ENCODE results near the gene SRP14. TPM values are rescaled to one million over a fixed set of nuclear protein-coding genes. Genes with fewer than 3 reads are reported as not detected.

The SRP14 gene
- total RNA-seq, 1 donor from 2014 or later = 196 TPM

GRCh38 chr15:40084650-40085049, 45.7 kb upstream of the SRP14 start:
- DNase-seq (ENCODE audit: extremely low spot score, unreplicated experiment) = no peak
- no peaks in the 10 kb centered on the region for H3K9me3 Mint-ChIP-seq (ENCODE audit: unreplicated experiment)
- no peak for TF ChIP-seq CTCF (IDR thresholded peaks at IDR 0.05)
- H3K27me3 Mint-ChIP-seq (ENCODE audit: unreplicated experiment) = no peaks in the 10 kb centered on the region
- H3K36me3 Mint-ChIP-seq (ENCODE audit: unreplicated experiment) = peaks cover 5% of the 10 kb centered on the region
- H3K4me1 Mint-ChIP-seq (ENCODE audit: unreplicated experiment) = peaks cover 76% of the 10 kb centered on the region
- H3K27ac Mint-ChIP-seq (ENCODE audit: unreplicated experiment) = no peak overlapping the region
- H3K4me3 Mint-ChIP-seq (ENCODE audit: unreplicated experiment) = no peak overlapping the region

- Mint-ChIP-seq H3K4me3 (ENCODE audit: unreplicated experiment) (peak overlapping the region; percentile 62), H3K27ac (ENCODE audit: unreplicated experiment) (peak overlapping the region; percentile 88), H3K27me3 (ENCODE audit: unreplicated experiment) (no peaks in the 10 kb centered on the region), H3K9me3 (ENCODE audit: unreplicated experiment) (no peaks in the 10 kb centered on the region), H3K4me1 (ENCODE audit: unreplicated experiment) (peaks cover 56% of the 10 kb centered on the region), H3K36me3 (ENCODE audit: unreplicated experiment) (no peaks in the 10 kb centered on the region)
- TF ChIP-seq CTCF (IDR thresholded peaks at IDR 0.05) = no peak
- DNase-seq (ENCODE audit: extremely low spot score, unreplicated experiment) = no peak
These were observed 43.4 kb upstream of the SRP14 start for GRCh38 chr15:40082195-40082883.

DNA sequence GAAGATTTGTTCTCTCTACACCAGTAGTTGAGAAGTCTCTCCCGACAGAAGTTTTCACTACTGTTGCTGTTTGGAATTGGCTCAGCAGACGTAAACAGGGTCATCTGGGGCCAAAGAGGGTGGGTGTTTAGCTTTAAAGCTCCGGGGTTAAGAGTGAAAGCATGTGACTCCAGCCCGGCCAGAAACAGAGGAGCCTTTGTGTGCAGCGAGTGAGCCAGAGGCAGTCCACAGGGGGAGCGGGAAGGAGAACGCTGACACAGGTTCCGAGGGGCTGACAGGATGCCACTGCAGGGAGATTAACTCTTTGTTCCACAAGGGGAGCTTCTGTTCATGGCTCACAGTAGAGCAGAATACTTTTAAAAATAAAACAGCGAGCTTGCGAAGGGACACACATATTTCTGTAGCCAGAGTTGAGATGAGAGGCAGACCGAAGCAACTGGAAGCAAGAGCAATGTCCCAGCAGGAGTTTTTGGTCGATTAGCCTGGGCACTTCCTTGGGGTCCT, 42.8 kb upstream of the SRP14 start:
- Mint-ChIP-seq H3K4me1 (ENCODE audit: unreplicated experiment) (peaks cover 50% of the 10 kb centered on the region), H3K9me3 (ENCODE audit: unreplicated experiment) (no peaks in the 10 kb centered on the region)

DNA sequence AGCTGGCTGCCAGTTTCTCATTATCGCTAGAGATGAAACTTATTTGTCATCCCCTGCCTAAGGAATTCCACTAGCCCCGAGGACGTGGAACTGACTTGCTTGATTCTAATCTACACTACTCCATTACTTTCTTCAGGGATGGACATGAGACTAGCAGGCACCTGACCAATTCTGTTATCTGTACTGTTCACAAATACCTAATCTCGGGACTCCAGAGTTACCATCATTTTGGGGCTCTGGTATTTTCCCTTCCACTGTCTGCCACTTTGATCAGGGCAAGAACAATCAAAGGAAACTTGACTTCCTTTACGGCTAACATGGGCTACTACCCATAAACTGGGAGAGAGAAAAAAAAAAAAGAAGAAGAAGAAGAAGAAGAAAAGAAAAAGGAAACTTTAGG, 41.9 kb upstream of the SRP14 start:
- Mint-ChIP-seq H3K27ac (ENCODE audit: unreplicated experiment) (peak overlapping the region; percentile 55), H3K36me3 (ENCODE audit: unreplicated experiment) (no peaks in the 10 kb centered on the region), H3K4me1 (ENCODE audit: unreplicated experiment) (peaks cover 45% of the 10 kb centered on the region), H3K4me3 (ENCODE audit: unreplicated experiment) (no peak overlapping the region), H3K27me3 (ENCODE audit: unreplicated experiment) (no peaks in the 10 kb centered on the region), H3K9me3 (ENCODE audit: unreplicated experiment) (no peaks in the 10 kb centered on the region)
- no peak for TF ChIP-seq CTCF (IDR thresholded peaks at IDR 0.05)
- DNase-seq (ENCODE audit: extremely low spot score, unreplicated experiment) = no peak

More for the DNA sequence above, 42.8 kb upstream of the SRP14 start:
- Mint-ChIP-seq H3K36me3 (ENCODE audit: unreplicated experiment) (no peaks in the 10 kb centered on the region), H3K27me3 (ENCODE audit: unreplicated experiment) (no peaks in the 10 kb centered on the region), H3K27ac (ENCODE audit: unreplicated experiment) (peak overlapping the region; percentile 88), H3K4me3 (ENCODE audit: unreplicated experiment) (peak overlapping the region; percentile 62)
- TF ChIP-seq CTCF (IDR thresholded peaks at IDR 0.05) = peak; percentile 6
- no peak for DNase-seq (ENCODE audit: extremely low spot score, unreplicated experiment)

GRCh38 chr15:40080104-40080503, 41.1 kb upstream of the SRP14 start:
- Mint-ChIP-seq H3K36me3 (ENCODE audit: unreplicated experiment) (no peaks in the 10 kb centered on the region), H3K4me3 (ENCODE audit: unreplicated experiment) (no peak overlapping the region), H3K9me3 (ENCODE audit: unreplicated experiment) (no peaks in the 10 kb centered on the region), H3K27ac (ENCODE audit: unreplicated experiment) (no peak overlapping the region), H3K27me3 (ENCODE audit: unreplicated experiment) (no peaks in the 10 kb centered on the region), H3K4me1 (ENCODE audit: unreplicated experiment) (peaks cover 45% of the 10 kb centered on the region)
- no peak for DNase-seq (ENCODE audit: extremely low spot score, unreplicated experiment)
- TF ChIP-seq CTCF (IDR thresholded peaks at IDR 0.05) = no peak
